Medulla oblongata (tissue), 1 donor: ENCODE results near the gene PGM1.

Source experiments
- DNase-seq: peaks from one replicate; pipeline ENCODE4 v3.0.0-alpha.2; 2015; ENCODE audit errors: extremely low spot score

The PGM1 gene

DNA sequence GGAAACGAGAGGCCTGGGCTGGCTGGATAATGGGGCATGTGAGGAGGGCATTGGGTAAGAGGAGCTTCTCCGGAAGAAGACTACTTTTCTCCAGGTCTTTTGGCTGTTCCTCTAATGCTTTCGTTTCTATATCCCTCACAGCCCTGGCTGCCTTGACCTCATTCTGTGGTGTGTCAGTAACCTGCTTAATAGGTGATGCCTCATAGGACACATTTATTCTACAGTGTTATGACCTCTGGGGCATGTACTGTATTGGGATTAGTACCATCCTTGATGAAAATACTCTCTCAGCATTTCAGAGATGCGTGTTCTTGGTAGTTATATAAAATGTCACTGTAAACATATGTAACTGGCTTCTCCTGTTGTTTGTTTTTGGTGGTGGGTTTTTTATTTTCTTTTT is 40.1 kb downstream of the PGM1 start:
- DNase-seq, result no peak

- DNase-seq, result no peak
These were observed 41.3 kb downstream of the PGM1 start for GRCh38 chr1:63634471-63634870.

DNA sequence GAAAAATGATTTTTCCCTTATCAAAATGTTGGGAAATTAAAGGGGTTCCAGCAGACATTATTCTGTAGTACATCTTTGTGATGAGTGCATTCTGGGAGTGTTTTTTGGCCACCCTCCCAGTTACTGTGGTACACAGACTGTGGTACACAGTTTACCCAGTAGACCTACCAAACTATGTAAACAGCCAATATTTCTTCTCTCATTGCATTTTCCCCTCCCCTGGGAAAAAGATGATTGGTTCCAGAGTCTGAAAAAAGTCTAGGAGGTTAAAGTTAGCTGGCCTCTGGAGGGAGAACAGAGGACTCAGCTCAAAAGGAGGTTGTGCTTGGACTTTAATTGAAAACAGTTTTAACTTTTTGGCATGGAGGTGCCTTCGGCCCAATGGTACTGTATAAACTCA is 42.5 kb downstream of the PGM1 start:
- no peak for DNase-seq

DNA sequence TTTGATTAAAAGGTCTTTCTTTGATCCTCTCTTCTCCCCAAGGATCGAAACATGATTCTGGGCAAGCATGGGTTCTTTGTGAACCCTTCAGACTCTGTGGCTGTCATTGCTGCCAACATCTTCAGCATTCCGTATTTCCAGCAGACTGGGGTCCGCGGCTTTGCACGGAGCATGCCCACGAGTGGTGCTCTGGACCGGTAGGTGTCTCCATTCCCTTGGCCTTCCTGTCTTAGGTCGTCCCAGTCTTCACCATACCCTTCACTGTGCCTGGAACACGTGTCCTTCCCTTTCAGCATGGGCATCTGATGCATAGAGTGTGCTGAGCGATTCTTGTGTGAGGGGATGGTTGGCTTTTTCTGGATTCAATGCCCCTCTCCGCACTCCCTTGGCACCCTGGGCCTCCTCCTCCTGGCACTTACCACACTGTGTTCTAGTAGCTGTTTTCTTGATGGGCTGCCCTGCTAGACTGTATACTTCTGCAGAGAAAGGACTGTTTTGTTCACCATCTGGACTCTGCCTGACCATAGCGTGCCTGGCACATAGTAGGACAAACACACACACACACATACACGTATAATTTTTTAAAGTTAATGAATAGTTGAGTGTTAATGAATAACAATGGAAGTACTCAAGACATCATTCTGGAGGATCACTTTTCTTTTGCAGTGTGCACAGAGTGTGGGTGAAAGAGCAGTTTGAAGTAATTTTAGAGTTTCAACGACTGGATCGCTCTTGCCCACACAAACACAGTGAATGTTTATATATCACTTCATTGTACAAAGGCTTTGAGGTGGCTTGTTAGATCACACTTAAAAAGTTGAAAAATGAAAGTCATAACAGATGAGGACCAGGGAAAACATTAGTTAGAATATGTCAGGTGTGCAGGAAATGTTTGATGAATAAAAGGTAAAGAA is 43.2 kb downstream of the PGM1 start:
- no peak for DNase-seq

DNA sequence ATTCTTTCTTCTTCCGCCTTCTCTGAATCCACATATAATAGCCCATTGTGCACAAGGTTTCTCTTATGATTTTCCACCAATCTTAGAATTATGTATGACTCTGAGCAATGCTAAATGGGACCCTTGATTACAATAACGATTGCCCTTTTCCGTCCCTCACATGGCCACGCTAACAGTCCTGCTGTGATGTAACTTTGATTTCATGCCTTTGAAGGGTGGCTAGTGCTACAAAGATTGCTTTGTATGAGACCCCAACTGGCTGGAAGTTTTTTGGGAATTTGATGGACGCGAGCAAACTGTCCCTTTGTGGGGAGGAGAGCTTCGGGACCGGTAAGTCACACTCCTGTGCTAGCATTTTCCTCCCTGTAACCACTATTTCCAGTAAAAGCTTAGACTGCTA is 45.3 kb downstream of the PGM1 start:
- no peak for DNase-seq

DNA sequence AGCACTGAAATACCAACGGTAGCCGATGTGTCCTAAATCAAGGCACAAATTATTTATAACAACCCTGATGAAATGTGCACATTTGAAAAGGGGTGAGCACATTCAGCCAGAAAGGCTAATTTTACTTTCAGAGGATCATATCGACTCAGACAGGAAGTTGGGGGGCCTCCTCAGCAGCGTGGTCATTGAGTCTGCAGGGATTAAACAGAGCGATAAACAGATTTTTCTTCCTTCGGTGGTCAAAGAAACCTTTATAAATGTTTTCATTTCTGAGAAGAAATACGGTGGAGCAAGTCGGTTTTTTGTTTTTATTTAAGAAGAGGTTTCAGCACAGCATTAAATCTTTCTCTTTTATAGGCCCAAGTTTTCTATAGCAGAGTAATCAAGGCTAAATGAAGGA is 45.7 kb downstream of the PGM1 start:
- DNase-seq, result no peak

GRCh38 chr1:63640633-63641567 is 47.7 kb downstream of the PGM1 start:
- DNase-seq, result no peak

DNA sequence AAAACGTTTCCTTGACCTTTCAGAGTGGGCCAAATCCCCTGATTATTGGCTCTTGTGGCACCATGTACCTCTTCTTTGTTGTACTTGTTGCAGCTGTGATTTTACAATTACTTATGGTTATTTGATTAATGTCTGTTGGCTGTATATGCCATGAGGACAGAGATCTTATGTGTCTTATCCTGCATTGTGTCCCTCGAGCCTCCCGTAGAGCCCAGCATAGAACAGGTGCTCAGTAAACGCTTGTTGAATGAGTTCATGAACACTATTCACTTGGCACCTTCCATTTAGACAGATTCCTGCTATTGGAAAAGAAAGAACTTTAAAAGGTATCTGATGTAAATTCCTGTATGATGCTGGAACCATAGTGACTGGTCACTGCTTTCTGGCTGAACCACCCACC is 48.4 kb downstream of the PGM1 start:
- no peak for DNase-seq

DNA sequence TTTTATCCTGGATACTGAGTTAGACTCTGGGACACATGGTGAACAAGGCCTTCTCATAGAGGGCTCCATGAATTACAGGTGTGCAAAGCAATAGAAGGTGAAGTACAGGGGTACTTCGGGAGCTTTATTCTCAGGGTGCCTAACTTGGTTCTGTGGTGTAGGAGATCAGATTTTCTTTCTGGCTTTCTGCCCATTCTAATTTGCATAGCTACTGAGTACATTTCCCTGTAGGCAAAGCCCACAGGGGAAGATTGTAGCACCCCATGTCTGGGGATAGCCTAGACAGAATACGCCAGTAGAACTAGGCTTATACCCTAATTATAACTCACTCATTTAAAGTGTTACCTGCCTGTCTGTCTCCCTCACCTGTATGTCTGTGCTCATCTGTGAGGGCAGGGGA is 49.7 kb downstream of the PGM1 start:
- no peak for DNase-seq

DNA sequence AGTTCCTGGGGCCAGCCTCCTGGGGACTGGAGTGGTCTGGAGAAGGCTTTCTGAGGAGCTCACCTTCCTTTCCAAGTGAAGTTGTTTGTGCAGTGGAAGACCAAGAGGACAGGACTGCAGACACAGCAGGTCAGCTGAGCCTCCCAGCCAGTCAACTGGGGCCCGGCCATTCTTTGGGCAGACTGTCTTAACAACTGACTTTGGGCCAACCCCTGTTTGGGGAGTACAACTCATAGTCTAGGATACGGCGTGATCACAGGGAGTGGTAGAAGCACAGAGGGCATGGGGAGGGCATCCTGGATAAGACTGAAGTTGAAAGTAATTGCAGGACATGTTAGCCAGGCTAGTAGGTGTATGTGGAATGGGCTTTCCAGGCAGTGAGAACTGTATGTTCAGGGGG is 50.3 kb downstream of the PGM1 start:
- DNase-seq, result no peak

DNA sequence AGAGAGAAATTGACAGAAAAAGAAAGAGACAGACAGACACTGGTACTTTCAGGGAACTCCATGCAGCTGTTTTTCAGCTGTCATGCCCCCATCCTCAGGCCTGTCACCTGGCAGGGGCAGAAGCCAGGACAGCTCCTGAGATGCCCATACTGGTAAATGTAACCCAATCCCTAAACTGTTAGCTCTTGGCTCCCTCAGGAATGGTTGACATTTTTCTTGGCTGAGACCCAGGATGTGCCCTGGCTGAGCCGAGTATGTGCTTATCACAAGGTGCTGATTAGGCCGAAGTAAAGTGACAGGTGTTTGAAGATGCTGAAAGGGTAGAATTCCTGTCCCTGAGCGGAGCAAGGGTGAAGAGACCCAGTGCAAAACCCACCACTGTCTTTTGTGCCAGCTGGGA is 50.7 kb downstream of the PGM1 start:
- DNase-seq, result no peak

- DNase-seq, result no peak
These were observed 52.1 kb downstream of the PGM1 start for GRCh38 chr1:63645317-63645716.

GRCh38 chr1:63648689-63649088 is 55.5 kb downstream of the PGM1 start:
- no peak for DNase-seq

- DNase-seq, result no peak
These were observed 58.0 kb downstream of the PGM1 start for GRCh38 chr1:63651161-63651701.

GRCh38 chr1:63653976-63654375 is 60.8 kb downstream of the PGM1 start:
- DNase-seq, result no peak

- no peak for DNase-seq
These were observed 66.2 kb downstream of the PGM1 start for GRCh38 chr1:63659448-63659847.

- DNase-seq, result no peak
These were observed 69.0 kb downstream of the PGM1 start for GRCh38 chr1:63662056-63662836.

DNA sequence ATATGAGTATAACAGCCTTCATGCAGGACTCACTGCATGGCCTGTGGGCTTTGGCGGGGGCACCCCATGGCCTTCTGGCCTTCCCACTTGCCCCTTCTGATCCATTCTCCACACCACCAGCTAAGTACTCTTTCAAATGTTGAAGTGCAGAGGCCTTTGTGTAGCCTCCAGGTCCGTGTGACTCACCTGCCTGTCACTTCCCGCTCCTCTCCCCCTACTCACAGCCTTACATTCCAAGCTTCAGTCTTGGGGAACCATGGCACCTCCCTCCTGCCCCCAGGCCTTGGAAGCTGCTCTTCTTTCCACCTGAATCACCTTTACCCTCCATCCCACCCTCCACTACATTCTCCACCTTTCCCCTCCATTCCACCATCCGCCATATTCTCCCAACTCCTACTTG is 69.6 kb downstream of the PGM1 start:
- DNase-seq, result no peak

GRCh38 chr1:63663301-63663700 is 70.1 kb downstream of the PGM1 start:
- DNase-seq, result no peak

DNA sequence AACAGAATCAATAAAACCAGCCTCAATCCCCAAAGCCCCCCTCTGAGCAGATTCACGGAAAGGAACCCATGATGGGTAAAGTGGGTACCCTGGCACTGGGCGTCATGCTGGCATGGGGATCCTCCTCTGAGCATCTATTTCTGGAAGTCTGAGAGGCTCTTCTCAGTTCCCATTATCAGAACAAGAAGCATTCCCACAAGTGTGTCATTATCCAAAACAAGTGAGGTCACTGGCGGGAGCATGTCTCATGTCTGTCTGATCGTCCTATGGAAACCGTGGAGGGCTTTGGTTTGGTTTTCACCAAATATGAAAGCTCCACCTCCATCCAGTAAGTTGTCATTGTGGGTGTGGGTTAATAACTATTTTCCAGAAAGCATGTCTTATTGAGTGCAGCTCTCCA is 70.7 kb downstream of the PGM1 start:
- DNase-seq, result no peak

DNA sequence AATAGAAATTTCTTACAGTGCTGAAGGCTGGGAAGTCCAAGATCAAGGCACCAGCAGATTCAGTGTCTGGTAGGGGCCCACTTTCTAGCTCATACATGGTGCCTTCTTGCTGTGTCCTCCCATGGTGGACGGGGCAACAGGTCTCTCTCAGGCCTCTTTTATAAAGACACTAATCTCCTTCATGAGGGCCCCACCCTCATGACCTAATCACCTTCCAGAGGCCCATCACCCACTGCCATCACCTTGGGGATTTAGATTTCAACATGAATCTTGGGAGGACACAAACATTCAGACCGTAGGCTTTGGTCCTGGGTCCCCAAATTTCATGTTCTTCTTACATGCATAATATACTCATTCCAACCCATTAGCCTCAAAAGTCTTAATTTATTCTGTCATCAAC is 71.5 kb downstream of the PGM1 start:
- DNase-seq, result no peak

DNA sequence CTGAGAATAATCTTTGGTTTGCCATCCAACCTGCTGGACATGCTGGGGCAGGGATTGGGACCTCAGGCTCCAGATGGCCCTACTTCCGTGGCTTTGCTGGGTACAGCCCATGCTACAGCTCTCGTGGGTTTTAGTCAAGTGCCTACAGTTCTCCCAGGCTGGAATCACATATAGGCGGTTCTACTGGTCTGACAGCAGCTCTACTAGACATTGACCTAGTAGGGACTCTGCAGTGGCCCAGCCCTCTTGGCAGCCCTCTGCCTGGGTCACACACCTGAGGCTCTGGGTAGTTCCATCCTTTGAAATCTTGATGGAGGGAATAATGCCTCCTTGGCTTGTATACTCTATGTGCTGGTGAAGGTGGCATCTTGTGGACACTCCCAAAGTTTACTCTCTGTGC is 72.2 kb downstream of the PGM1 start:
- no peak for DNase-seq
